Body of pancreas (tissue), 4 donors: ENCODE data around the gene COPB2. TPM values are rescaled to one million over a fixed set of nuclear protein-coding genes. Genes with fewer than 3 reads are reported as not detected.

Source experiments
- ATAC-seq: fragments of 150-250 bp; one replicate; pipeline ENCODE4 v1.9.1; 2016
- DNase-seq, 4 donors: peaks; one replicate each; pipeline ENCODE4 v3.0.0-alpha.2; 2019
- H3K27ac ChIP-seq, 4 donors: fragments of 200-600 bp; sonication (generic); 1 replicate in 3 of 4; 2 replicates in 1 of 4; pipeline versions ENCODE4 v1.5.1 to v1.6.1; 2016 to 2019; ENCODE audit warnings: mild to moderate bottlenecking in 1 of 4, mixed read lengths in 1 of 4, moderate library complexity in 1 of 4
- H3K27me3 ChIP-seq, 2 donors: fragments of 200-600 bp; sonication (generic); one replicate each; pipeline ENCODE4 v1.6.0; 2016; ENCODE audit warnings: mild to moderate bottlenecking in 1 of 2
- H3K36me3 ChIP-seq, 2 donors: fragments of 200-600 bp; sonication (generic); replicated peaks in 1 of 2; 2 replicates each; pipeline ENCODE4 v1.5.1; 2016; ENCODE audit warnings: low read depth in 2 of 2; ENCODE audit not compliant: insufficient read depth in 1 of 2
- H3K4me1 ChIP-seq: fragments of 200-600 bp; sonication (generic); one replicate; pipeline ENCODE4 v1.6.0; 2016
- H3K4me3 ChIP-seq, 2 donors: fragments of 200-600 bp; sonication (generic); 1 replicate in 1 of 2; 2 replicates in 1 of 2; pipeline ENCODE4 v1.5.1; 2016 to 2019
- H3K9me3 ChIP-seq, 3 donors: fragments of 200-600 bp; sonication (generic); 1 replicate in 2 of 3; 2 replicates in 1 of 3; pipeline ENCODE4 v1.5.1; 2016
- CTCF ChIP-seq, 7 experiments: fragments of 450-650 bp in 4 of 7; fragments of 200-600 bp in 3 of 7; sonication (generic) in 3 of 7; IDR thresholded peaks; one replicate each; pipeline ENCODE4 v1.5.1; 2016 to 2019; ENCODE audit warnings: antibody characterized with exemption in 7 of 7
- POLR2A ChIP-seq, 3 donors: fragments of 450-650 bp; IDR thresholded peaks; one replicate each; pipeline ENCODE4 v1.6.1; 2016; ENCODE audit warnings: antibody characterized with exemption in 3 of 3, mild to moderate bottlenecking in 2 of 3
- WGBS, 2 donors: methylation state at CpG; one replicate each; pipeline ENCODE4 v1.1.5; 2017; 5-methylcytosine and 5-hydroxymethylcytosine counted together
- intact Hi-C: fragments of 100-400 bp; cut with DNase I; formaldehyde crosslinking; loops from one replicate; pipeline ENCODE4 v1.15.1; 2023
- total RNA-seq, 2 donors: library from RNA; depleted of rRNA; stranded (reverse); fragments of >200 nt; gene quantifications; one replicate each; pipeline ENCODE4 v1.1.0, GENCODE V29; 2016

COPB2 gene
- total RNA-seq, 2 donors from 2014 or later, result 65.6 to 73.2 TPM

DNA sequence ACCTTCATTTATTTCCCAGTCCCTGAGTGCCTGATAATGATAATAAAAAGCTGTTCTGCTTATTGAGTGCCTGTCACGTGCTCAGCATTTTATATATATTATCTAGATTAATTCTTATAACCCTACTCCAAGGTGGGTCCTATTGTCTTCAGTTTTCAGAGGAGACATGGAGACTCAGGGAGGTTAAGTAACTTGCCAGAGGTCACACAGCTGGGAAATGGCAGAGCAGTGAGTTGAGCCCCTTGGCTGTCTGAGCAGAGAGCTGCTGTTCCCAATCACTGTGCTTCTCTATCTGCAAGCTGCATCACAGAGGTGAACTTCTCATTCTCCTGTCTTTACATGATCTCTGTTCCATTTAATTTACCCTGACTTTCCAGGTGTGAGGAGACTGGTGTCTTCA is 77.9 kb downstream of the COPB2 start:
- Histone ChIP-seq H3K4me3 (no peak overlapping the region), H3K27me3 (no peaks in the 10 kb centered on the region), H3K27ac (no peak overlapping the region), H3K4me1 (no peaks in the 10 kb centered on the region), H3K36me3 (no peaks in the 10 kb centered on the region), H3K9me3 (no peaks in the 10 kb centered on the region)
- TF ChIP-seq CTCF (IDR thresholded peaks at IDR 0.05) (no peak), POLR2A (IDR thresholded peaks at IDR 0.05) (no peak)
- ATAC-seq, result no peak
- 56 to 78% methylated on average over 1 of the region's 1 CpG for WGBS, 2 donors
- DNase-seq, result no peak
- intact Hi-C loops, result no loop called here

DNA sequence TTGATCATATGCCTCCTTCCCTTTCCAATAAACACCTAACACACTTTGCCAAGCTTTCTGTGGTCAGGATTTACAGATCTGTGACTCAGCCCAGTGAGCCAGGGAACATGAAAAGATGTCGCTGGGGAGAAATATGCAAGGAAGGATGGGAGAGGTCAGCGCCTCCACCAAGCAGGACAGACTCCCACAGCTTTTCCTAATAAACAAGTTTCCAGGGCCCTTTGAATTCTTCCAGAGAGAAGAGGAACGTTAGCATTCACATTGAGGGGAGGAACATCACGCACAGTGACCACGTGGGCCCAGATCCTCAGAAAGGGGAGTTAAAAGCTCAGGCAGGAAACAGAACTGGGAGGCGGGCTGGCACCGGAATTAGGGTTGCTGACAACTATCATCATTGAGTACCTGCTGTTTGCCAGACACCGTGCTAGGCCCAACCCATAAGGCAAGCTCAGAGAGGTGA is 78.9 kb downstream of the COPB2 start:
- intact Hi-C loops, result no loop called here
- no peak overlapping the region for H3K4me3 ChIP-seq
- no peaks in the 10 kb centered on the region for H3K9me3 ChIP-seq
- no peak for DNase-seq
- H3K27ac ChIP-seq, result no peak overlapping the region
- TF ChIP-seq CTCF (IDR thresholded peaks at IDR 0.05) (no peak), POLR2A (IDR thresholded peaks at IDR 0.05) (no peak)
- WGBS, 2 donors, result 84 to 88% methylated on average over 8 of the region's 8 CpGs
- H3K27me3 ChIP-seq, result no peaks in the 10 kb centered on the region
- no peak for ATAC-seq
- no peaks in the 10 kb centered on the region for H3K4me1 ChIP-seq
- no peaks in the 10 kb centered on the region for H3K36me3 ChIP-seq

DNA sequence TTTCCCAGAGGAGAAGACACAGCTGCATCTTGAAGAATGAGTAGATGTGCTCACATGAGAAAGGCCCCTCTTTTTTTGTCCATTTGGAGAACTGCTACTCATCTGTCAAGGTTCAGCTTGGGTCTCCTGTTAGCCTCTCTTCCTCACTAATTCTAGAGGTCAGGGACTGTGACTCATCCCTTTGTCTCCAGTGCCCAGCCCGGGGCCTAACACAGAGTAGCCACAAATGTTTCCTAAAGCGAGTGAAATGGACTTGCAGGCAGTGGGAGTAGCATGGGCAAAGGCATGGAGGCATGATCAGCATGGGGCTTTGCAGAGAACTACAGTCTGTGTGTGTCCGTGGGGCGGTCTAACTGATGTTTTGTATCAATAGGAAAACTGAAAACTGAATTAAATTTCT is 79.6 kb downstream of the COPB2 start:
- H3K36me3 ChIP-seq, result no peaks in the 10 kb centered on the region
- no peak overlapping the region for H3K4me3 ChIP-seq
- ATAC-seq (no peak), DNase-seq (no peak)
- TF ChIP-seq CTCF (IDR thresholded peaks at IDR 0.05) (no peak), POLR2A (IDR thresholded peaks at IDR 0.05) (no peak)
- H3K9me3 ChIP-seq, result no peaks in the 10 kb centered on the region
- H3K27me3 ChIP-seq, result no peaks in the 10 kb centered on the region
- 77 to 92% methylated on average over 4 of the region's 4 CpGs for WGBS, 2 donors
- intact Hi-C loops, result no loop called here
- no peaks in the 10 kb centered on the region for H3K4me1 ChIP-seq
- no peak overlapping the region for H3K27ac ChIP-seq

DNA sequence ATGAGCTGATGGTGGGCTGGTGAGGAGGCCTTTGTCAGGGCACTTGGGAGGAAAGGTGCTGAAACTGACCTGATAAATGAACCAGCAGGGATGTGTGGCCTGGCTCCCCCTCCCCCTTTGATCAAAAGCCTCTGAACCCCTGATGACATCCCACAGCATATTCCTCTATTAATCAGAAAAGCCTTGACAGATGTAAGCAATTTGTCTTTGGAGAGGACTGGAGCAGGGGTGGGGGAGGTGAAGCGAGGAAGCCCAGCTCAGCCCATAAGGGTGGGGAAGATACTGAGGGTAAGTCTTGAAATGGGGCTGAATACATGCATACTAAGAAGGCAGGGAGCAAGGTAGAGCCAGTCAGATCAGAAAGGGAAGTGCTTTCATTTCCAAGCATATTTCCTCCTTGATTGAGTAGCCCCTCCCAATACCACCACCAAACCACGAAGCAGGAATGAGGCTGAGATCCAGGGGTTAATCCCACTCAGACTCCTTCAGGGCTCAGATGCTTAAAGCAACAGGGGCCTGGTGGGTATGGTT is 80.3 kb downstream of the COPB2 start:
- WGBS, 2 donors, result 75 to 95% methylated on average over 2 of the region's 2 CpGs

GRCh38 chr3:139308560-139308959 is 80.9 kb downstream of the COPB2 start:
- intact Hi-C loops, result no loop called here
- no peak for TF ChIP-seq CTCF (IDR thresholded peaks at IDR 0.05)
- TF ChIP-seq POLR2A (IDR thresholded peaks at IDR 0.05), result no peak
- 84 to 85% methylated on average over 4 of the region's 4 CpGs for WGBS, 2 donors
- H3K9me3 ChIP-seq, result no peaks in the 10 kb centered on the region
- no peak overlapping the region for H3K27ac ChIP-seq
- ATAC-seq (no peak), DNase-seq (no peak)
- H3K4me3 ChIP-seq, result no peak overlapping the region
- H3K27me3 ChIP-seq, result no peaks in the 10 kb centered on the region
- no peaks in the 10 kb centered on the region for H3K4me1 ChIP-seq
- H3K36me3 ChIP-seq, result no peaks in the 10 kb centered on the region

More for the DNA sequence above, 80.3 kb downstream of the COPB2 start:
- no peak overlapping the region for H3K27ac ChIP-seq
- intact Hi-C loops, result no loop called here
- TF ChIP-seq POLR2A (IDR thresholded peaks at IDR 0.05), result no peak
- no peaks in the 10 kb centered on the region for H3K9me3 ChIP-seq
- ATAC-seq (no peak), DNase-seq (no peak)
- no peaks in the 10 kb centered on the region for H3K27me3 ChIP-seq
- H3K36me3 ChIP-seq, result no peaks in the 10 kb centered on the region
- H3K4me1 ChIP-seq, result no peaks in the 10 kb centered on the region
- H3K4me3 ChIP-seq, result no peak overlapping the region
